H9 (cell line): ENCODE data around the gene CDRT4. TPM values are rescaled to one million over a fixed set of nuclear protein-coding genes. Genes with fewer than 3 reads are reported as not detected.

Source experiments
- DNase-seq: peaks from one replicate; pipeline ENCODE4 v3.0.0-alpha.2; 2017
- H2AFZ ChIP-seq: one replicate; pipeline ENCODE4 v1.6.1; 2013; ENCODE audit warnings: mild to moderate bottlenecking, low read length, control low read depth, moderate library complexity
- H2AK5ac ChIP-seq: 2 replicates; pipeline ENCODE4 v1.6.1; 2013; ENCODE audit warnings: low read length, control low read depth, mixed read lengths; ENCODE audit not compliant: insufficient read length
- H2BK120ac ChIP-seq: one replicate; pipeline ENCODE4 v1.6.1; 2013; ENCODE audit warnings: low read depth, mild to moderate bottlenecking, low read length, control low read depth, inconsistent platforms; ENCODE audit not compliant: poor library complexity, severe bottlenecking
- H2BK12ac ChIP-seq: 2 replicates; pipeline ENCODE4 v1.6.1; 2013; ENCODE audit warnings: low read length, control low read depth, mixed read lengths, low read depth; ENCODE audit not compliant: insufficient read length
- H2BK15ac ChIP-seq: 2 replicates; pipeline ENCODE4 v1.6.1; 2013; ENCODE audit warnings: low read depth, low read length, control low read depth
- H2BK20ac ChIP-seq: one replicate; pipeline ENCODE4 v1.6.1; 2013; ENCODE audit warnings: low read depth, mild to moderate bottlenecking, low read length, control low read depth, inconsistent platforms; ENCODE audit not compliant: poor library complexity, severe bottlenecking
- H2BK5ac ChIP-seq: 2 replicates; pipeline ENCODE4 v1.6.1; 2013; ENCODE audit warnings: low read length, control low read depth, mixed read lengths; ENCODE audit not compliant: insufficient read length
- H3K14ac ChIP-seq: 2 replicates; pipeline ENCODE4 v1.6.1; 2013; ENCODE audit warnings: low read length, control low read depth; ENCODE audit not compliant: insufficient read depth
- H3K18ac ChIP-seq: 2 replicates; pipeline ENCODE4 v1.6.1; 2013; ENCODE audit warnings: low read depth, mild to moderate bottlenecking, mixed read lengths, low read length, control low read depth; ENCODE audit not compliant: insufficient read length
- H3K23ac ChIP-seq: 2 replicates; pipeline ENCODE4 v1.6.1; 2013; ENCODE audit warnings: low read length, control low read depth, mixed read lengths, low read depth; ENCODE audit not compliant: insufficient read length
- H3K23me2 ChIP-seq: 2 replicates; pipeline ENCODE4 v1.6.1; 2013; ENCODE audit warnings: low read depth, mild to moderate bottlenecking, mixed read lengths, low read length, control low read depth; ENCODE audit not compliant: insufficient read length, poor library complexity, severe bottlenecking
- H3K27ac ChIP-seq: 2 replicates; pipeline ENCODE4 v1.5.1; 2013; ENCODE audit warnings: low read length, control low read depth, mixed read lengths, low read depth; ENCODE audit not compliant: insufficient read length
- H3K27me3 ChIP-seq: 2 replicates; pipeline ENCODE4 v1.6.1; 2013; ENCODE audit warnings: low read length, control low read depth, inconsistent platforms; ENCODE audit not compliant: insufficient read depth
- H3K4ac ChIP-seq: 2 replicates; pipeline ENCODE4 v1.6.1; 2013; ENCODE audit warnings: low read depth, mild to moderate bottlenecking, control low read depth, inconsistent platforms, low read length, moderate library complexity
- H3K4me1 ChIP-seq: 2 replicates; pipeline ENCODE4 v1.6.1; 2013; ENCODE audit warnings: low read length, control low read depth, inconsistent platforms; ENCODE audit not compliant: insufficient read depth
- H3K4me2 ChIP-seq: 2 replicates; pipeline ENCODE4 v1.6.1; 2013; ENCODE audit warnings: low read length, control low read depth, mixed read lengths; ENCODE audit not compliant: insufficient read length, insufficient read depth
- H3K56ac ChIP-seq: 2 replicates; pipeline ENCODE4 v1.6.1; 2013; ENCODE audit warnings: low read depth, mild to moderate bottlenecking, mixed read lengths, low read length, control low read depth; ENCODE audit not compliant: insufficient read length
- H3K79me1 ChIP-seq: 2 replicates; pipeline ENCODE4 v1.6.1; 2013; ENCODE audit warnings: low read depth, mild to moderate bottlenecking, moderate library complexity, low read length, control low read depth, inconsistent platforms; ENCODE audit not compliant: insufficient read depth, poor library complexity, severe bottlenecking
- H3K79me2 ChIP-seq: 2 replicates; pipeline ENCODE4 v1.6.1; 2013; ENCODE audit warnings: low read length, control low read depth, inconsistent platforms; ENCODE audit not compliant: insufficient read depth
- H3K9ac ChIP-seq: 2 replicates; pipeline ENCODE4 v1.6.1; 2013; ENCODE audit warnings: low read length, control low read depth, mixed read lengths; ENCODE audit not compliant: insufficient read length; ENCODE audit errors: extremely low read depth
- H3K9me3 ChIP-seq: one replicate; pipeline ENCODE4 v1.6.1; 2013; ENCODE audit warnings: low read depth, low read length, inconsistent platforms; ENCODE audit not compliant: control insufficient read depth
- H3T11ph ChIP-seq: one replicate; pipeline ENCODE4 v1.6.1; 2013; ENCODE audit warnings: mild to moderate bottlenecking, low read length, control low read depth, inconsistent platforms
- H4K20me1 ChIP-seq: one replicate; pipeline ENCODE4 v1.6.1; 2013; ENCODE audit not compliant: control insufficient read depth, insufficient read length, insufficient read depth
- H4K5ac ChIP-seq: 2 replicates; pipeline ENCODE4 v1.6.1; 2013; ENCODE audit warnings: low read depth, mild to moderate bottlenecking, mixed read lengths, low read length, control low read depth; ENCODE audit not compliant: insufficient read length
- H4K8ac ChIP-seq: replicated peaks from 2 replicates; pipeline ENCODE4 v1.6.1; 2013; ENCODE audit warnings: low read length, control low read depth, mixed read lengths, low read depth; ENCODE audit not compliant: insufficient read length
- H4K91ac ChIP-seq: 2 replicates; pipeline ENCODE4 v1.6.1; 2013; ENCODE audit warnings: low read depth, mild to moderate bottlenecking, moderate library complexity, mixed read lengths, low read length, control low read depth; ENCODE audit not compliant: insufficient read length
- H3K27ac Mint-ChIP-seq, 3 experiments: 2 replicates in 2 of 3; 3 replicates in 1 of 3; pipeline ENCODE4 v1.8.0; 2020 to 2021; ENCODE audit warnings: mixed read lengths in 3 of 3, mild to moderate bottlenecking in 1 of 3, moderate library complexity in 1 of 3
- H3K27me3 Mint-ChIP-seq: 2 replicates; pipeline ENCODE4 v1.8.0; 2021; ENCODE audit warnings: low read depth, mild to moderate bottlenecking, moderate library complexity, mixed read lengths
- H3K36me3 Mint-ChIP-seq, 3 experiments: 2 replicates in 2 of 3; 3 replicates in 1 of 3; pipeline ENCODE4 v1.8.0; 2020 to 2021; ENCODE audit warnings: low read depth in 3 of 3, mixed read lengths in 3 of 3; ENCODE audit not compliant: insufficient read depth in 1 of 3
- H3K4me1 Mint-ChIP-seq, 2 experiments: 2 replicates each; pipeline ENCODE4 v1.8.0; 2020; ENCODE audit warnings: mixed read lengths in 2 of 2
- H3K4me3 Mint-ChIP-seq, 2 experiments: 2 replicates in 1 of 2; 3 replicates in 1 of 2; pipeline ENCODE4 v1.8.0; 2020 to 2021; ENCODE audit warnings: mild to moderate bottlenecking in 2 of 2, mixed read lengths in 2 of 2, moderate library complexity in 1 of 2
- H3K9me3 Mint-ChIP-seq, 2 experiments: 2 replicates in 1 of 2; 3 replicates in 1 of 2; pipeline ENCODE4 v1.8.0; 2020; ENCODE audit warnings: mild to moderate bottlenecking in 2 of 2, mixed read lengths in 2 of 2, moderate library complexity in 1 of 2
- WGBS: extraction: QIAGEN DNeasy Blood & Tissue Kit; methylation state at CpG from one replicate; pipeline ENCODE4 v1.1.7; 2013; ENCODE audit warnings: missing lambda C conversion rate, low lambda C conversion rate, mixed read lengths; ENCODE audit not compliant: insufficient read length; ENCODE audit errors: extremely low coverage; 5-methylcytosine and 5-hydroxymethylcytosine counted together
- total RNA-seq: library from RNA; stranded (reverse); gene quantifications from 2 replicates; pipeline ENCODE4 v1.2.1, GENCODE V29; 2021
- TF ChIP-seq, protein P1 (sequence below): fragments of 200-600 bp; sonication (generic); conservative IDR thresholded peaks from 3 replicates; pipeline ENCODE4 v1.8.0; 2021; ENCODE audit warnings: antibody characterized with exemption, mild to moderate bottlenecking

CDRT4 gene
- total RNA-seq, 1 experiment from 2014 or later: 3.8 TPM

DNA sequence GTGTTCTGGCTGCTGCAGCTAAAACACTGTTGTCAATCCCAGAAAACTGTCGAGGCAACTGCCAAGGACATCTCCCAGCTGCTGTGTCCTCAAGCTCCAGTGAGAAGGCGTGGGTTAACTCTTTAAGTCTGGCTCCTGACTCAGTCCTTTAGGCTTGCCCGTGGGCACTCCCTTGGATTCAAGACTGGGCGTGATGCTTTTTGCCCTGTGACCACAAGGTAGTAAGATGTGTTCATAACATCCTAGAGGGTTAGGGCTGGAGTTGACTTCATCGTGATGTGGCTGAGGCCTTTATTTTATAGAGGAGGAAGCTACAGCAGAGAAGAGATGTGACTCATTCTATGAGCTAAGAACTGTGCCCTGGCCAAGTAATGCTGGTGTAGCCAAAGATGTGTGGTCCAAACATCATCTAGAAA, 75.1 kb downstream of the CDRT4 start:
- H2BK20ac ChIP-seq: no peak overlapping the region
- H3K79me2 ChIP-seq: no peaks in the 10 kb centered on the region
- H3K9me3 ChIP-seq: no peaks in the 10 kb centered on the region
- H3K4me1 Mint-ChIP-seq: no peaks in the 10 kb centered on the region
- H3K56ac ChIP-seq: no peak overlapping the region
- no peak overlapping the region for H3K23ac ChIP-seq
- WGBS: no CpG with 5 or more reads among the region's 5 CpGs
- no peaks in the 10 kb centered on the region for H3K36me3 Mint-ChIP-seq
- H2BK120ac ChIP-seq: no peak overlapping the region
- H3K18ac ChIP-seq: no peak overlapping the region
- H4K91ac ChIP-seq: no peak overlapping the region
- H4K20me1 ChIP-seq: no peaks in the 10 kb centered on the region
- H3K79me1 ChIP-seq: no peaks in the 10 kb centered on the region
- H3K9ac ChIP-seq: no peak overlapping the region
- no peaks in the 10 kb centered on the region for H3K9me3 Mint-ChIP-seq
- H3K27ac Mint-ChIP-seq: no peak overlapping the region
- H3K27ac ChIP-seq: no peak overlapping the region
- H2BK5ac ChIP-seq: no peak overlapping the region
- no peak overlapping the region for H3K14ac ChIP-seq
- peaks cover 4% of the 10 kb centered on the region for H3K27me3 Mint-ChIP-seq
- no peak overlapping the region for H3K4ac ChIP-seq
- no peak overlapping the region for H2BK15ac ChIP-seq
- TF ChIP-seq, protein P1, sequence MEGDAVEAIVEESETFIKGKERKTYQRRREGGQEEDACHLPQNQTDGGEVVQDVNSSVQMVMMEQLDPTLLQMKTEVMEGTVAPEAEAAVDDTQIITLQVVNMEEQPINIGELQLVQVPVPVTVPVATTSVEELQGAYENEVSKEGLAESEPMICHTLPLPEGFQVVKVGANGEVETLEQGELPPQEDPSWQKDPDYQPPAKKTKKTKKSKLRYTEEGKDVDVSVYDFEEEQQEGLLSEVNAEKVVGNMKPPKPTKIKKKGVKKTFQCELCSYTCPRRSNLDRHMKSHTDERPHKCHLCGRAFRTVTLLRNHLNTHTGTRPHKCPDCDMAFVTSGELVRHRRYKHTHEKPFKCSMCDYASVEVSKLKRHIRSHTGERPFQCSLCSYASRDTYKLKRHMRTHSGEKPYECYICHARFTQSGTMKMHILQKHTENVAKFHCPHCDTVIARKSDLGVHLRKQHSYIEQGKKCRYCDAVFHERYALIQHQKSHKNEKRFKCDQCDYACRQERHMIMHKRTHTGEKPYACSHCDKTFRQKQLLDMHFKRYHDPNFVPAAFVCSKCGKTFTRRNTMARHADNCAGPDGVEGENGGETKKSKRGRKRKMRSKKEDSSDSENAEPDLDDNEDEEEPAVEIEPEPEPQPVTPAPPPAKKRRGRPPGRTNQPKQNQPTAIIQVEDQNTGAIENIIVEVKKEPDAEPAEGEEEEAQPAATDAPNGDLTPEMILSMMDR: no peak
- no peak overlapping the region for H2AK5ac ChIP-seq
- no peak overlapping the region for H3K4me3 Mint-ChIP-seq
- no peak overlapping the region for H4K5ac ChIP-seq
- no peaks in the 10 kb centered on the region for H3K23me2 ChIP-seq
- H2BK12ac ChIP-seq: no peak overlapping the region
- no peaks in the 10 kb centered on the region for H3K27me3 ChIP-seq
- no peak overlapping the region for H3K4me2 ChIP-seq
- no peak overlapping the region for H3T11ph ChIP-seq
- H4K8ac ChIP-seq: no peak overlapping the region
- no peak overlapping the region for H2AFZ ChIP-seq
- H3K4me1 ChIP-seq: no peaks in the 10 kb centered on the region; the same call in 1 of the 2 replicates
- DNase-seq: no peak
